H9 (cell line): ENCODE results near the gene CENPP. TPM values are rescaled to one million over a fixed set of nuclear protein-coding genes. Genes with fewer than 3 reads are reported as not detected.

Experiments used
- DNase-seq: peaks from one replicate; pipeline ENCODE4 v3.0.0-alpha.2; 2017
- H2AFZ ChIP-seq: one replicate; pipeline ENCODE4 v1.6.1; 2013; ENCODE audit warnings: mild to moderate bottlenecking, low read length, control low read depth, moderate library complexity
- H2AK5ac ChIP-seq: 2 replicates; pipeline ENCODE4 v1.6.1; 2013; ENCODE audit warnings: low read length, control low read depth, mixed read lengths; ENCODE audit not compliant: insufficient read length
- H2BK120ac ChIP-seq: one replicate; pipeline ENCODE4 v1.6.1; 2013; ENCODE audit warnings: low read depth, mild to moderate bottlenecking, low read length, control low read depth, inconsistent platforms; ENCODE audit not compliant: poor library complexity, severe bottlenecking
- H2BK12ac ChIP-seq: 2 replicates; pipeline ENCODE4 v1.6.1; 2013; ENCODE audit warnings: low read length, control low read depth, mixed read lengths, low read depth; ENCODE audit not compliant: insufficient read length
- H2BK15ac ChIP-seq: 2 replicates; pipeline ENCODE4 v1.6.1; 2013; ENCODE audit warnings: low read depth, low read length, control low read depth
- H2BK20ac ChIP-seq: one replicate; pipeline ENCODE4 v1.6.1; 2013; ENCODE audit warnings: low read depth, mild to moderate bottlenecking, low read length, control low read depth, inconsistent platforms; ENCODE audit not compliant: poor library complexity, severe bottlenecking
- H2BK5ac ChIP-seq: 2 replicates; pipeline ENCODE4 v1.6.1; 2013; ENCODE audit warnings: low read length, control low read depth, mixed read lengths; ENCODE audit not compliant: insufficient read length
- H3K14ac ChIP-seq: 2 replicates; pipeline ENCODE4 v1.6.1; 2013; ENCODE audit warnings: low read length, control low read depth; ENCODE audit not compliant: insufficient read depth
- H3K18ac ChIP-seq: 2 replicates; pipeline ENCODE4 v1.6.1; 2013; ENCODE audit warnings: low read depth, mild to moderate bottlenecking, mixed read lengths, low read length, control low read depth; ENCODE audit not compliant: insufficient read length
- H3K23ac ChIP-seq: 2 replicates; pipeline ENCODE4 v1.6.1; 2013; ENCODE audit warnings: low read length, control low read depth, mixed read lengths, low read depth; ENCODE audit not compliant: insufficient read length
- H3K23me2 ChIP-seq: 2 replicates; pipeline ENCODE4 v1.6.1; 2013; ENCODE audit warnings: low read depth, mild to moderate bottlenecking, mixed read lengths, low read length, control low read depth; ENCODE audit not compliant: insufficient read length, poor library complexity, severe bottlenecking
- H3K27ac ChIP-seq: 2 replicates; pipeline ENCODE4 v1.5.1; 2013; ENCODE audit warnings: low read length, control low read depth, mixed read lengths, low read depth; ENCODE audit not compliant: insufficient read length
- H3K27me3 ChIP-seq: 2 replicates; pipeline ENCODE4 v1.6.1; 2013; ENCODE audit warnings: low read length, control low read depth, inconsistent platforms; ENCODE audit not compliant: insufficient read depth
- H3K4ac ChIP-seq: 2 replicates; pipeline ENCODE4 v1.6.1; 2013; ENCODE audit warnings: low read depth, mild to moderate bottlenecking, control low read depth, inconsistent platforms, low read length, moderate library complexity
- H3K4me1 ChIP-seq: 2 replicates; pipeline ENCODE4 v1.6.1; 2013; ENCODE audit warnings: low read length, control low read depth, inconsistent platforms; ENCODE audit not compliant: insufficient read depth
- H3K4me2 ChIP-seq: 2 replicates; pipeline ENCODE4 v1.6.1; 2013; ENCODE audit warnings: low read length, control low read depth, mixed read lengths; ENCODE audit not compliant: insufficient read length, insufficient read depth
- H3K56ac ChIP-seq: 2 replicates; pipeline ENCODE4 v1.6.1; 2013; ENCODE audit warnings: low read depth, mild to moderate bottlenecking, mixed read lengths, low read length, control low read depth; ENCODE audit not compliant: insufficient read length
- H3K79me1 ChIP-seq: 2 replicates; pipeline ENCODE4 v1.6.1; 2013; ENCODE audit warnings: low read depth, mild to moderate bottlenecking, moderate library complexity, low read length, control low read depth, inconsistent platforms; ENCODE audit not compliant: insufficient read depth, poor library complexity, severe bottlenecking
- H3K79me2 ChIP-seq: 2 replicates; pipeline ENCODE4 v1.6.1; 2013; ENCODE audit warnings: low read length, control low read depth, inconsistent platforms; ENCODE audit not compliant: insufficient read depth
- H3K9ac ChIP-seq: 2 replicates; pipeline ENCODE4 v1.6.1; 2013; ENCODE audit warnings: low read length, control low read depth, mixed read lengths; ENCODE audit not compliant: insufficient read length; ENCODE audit errors: extremely low read depth
- H3K9me3 ChIP-seq: one replicate; pipeline ENCODE4 v1.6.1; 2013; ENCODE audit warnings: low read depth, low read length, inconsistent platforms; ENCODE audit not compliant: control insufficient read depth
- H3T11ph ChIP-seq: one replicate; pipeline ENCODE4 v1.6.1; 2013; ENCODE audit warnings: mild to moderate bottlenecking, low read length, control low read depth, inconsistent platforms
- H4K20me1 ChIP-seq: one replicate; pipeline ENCODE4 v1.6.1; 2013; ENCODE audit not compliant: control insufficient read depth, insufficient read length, insufficient read depth
- H4K5ac ChIP-seq: 2 replicates; pipeline ENCODE4 v1.6.1; 2013; ENCODE audit warnings: low read depth, mild to moderate bottlenecking, mixed read lengths, low read length, control low read depth; ENCODE audit not compliant: insufficient read length
- H4K8ac ChIP-seq: replicated peaks from 2 replicates; pipeline ENCODE4 v1.6.1; 2013; ENCODE audit warnings: low read length, control low read depth, mixed read lengths, low read depth; ENCODE audit not compliant: insufficient read length
- H4K91ac ChIP-seq: 2 replicates; pipeline ENCODE4 v1.6.1; 2013; ENCODE audit warnings: low read depth, mild to moderate bottlenecking, moderate library complexity, mixed read lengths, low read length, control low read depth; ENCODE audit not compliant: insufficient read length
- H3K27ac Mint-ChIP-seq, 3 experiments: 2 replicates in 2 of 3; 3 replicates in 1 of 3; pipeline ENCODE4 v1.8.0; 2020 to 2021; ENCODE audit warnings: mixed read lengths in 3 of 3, mild to moderate bottlenecking in 1 of 3, moderate library complexity in 1 of 3
- H3K27me3 Mint-ChIP-seq: 2 replicates; pipeline ENCODE4 v1.8.0; 2021; ENCODE audit warnings: low read depth, mild to moderate bottlenecking, moderate library complexity, mixed read lengths
- H3K36me3 Mint-ChIP-seq, 3 experiments: 2 replicates in 2 of 3; 3 replicates in 1 of 3; pipeline ENCODE4 v1.8.0; 2020 to 2021; ENCODE audit warnings: low read depth in 3 of 3, mixed read lengths in 3 of 3; ENCODE audit not compliant: insufficient read depth in 1 of 3
- H3K4me1 Mint-ChIP-seq, 2 experiments: 2 replicates each; pipeline ENCODE4 v1.8.0; 2020; ENCODE audit warnings: mixed read lengths in 2 of 2
- H3K4me3 Mint-ChIP-seq, 2 experiments: 2 replicates in 1 of 2; 3 replicates in 1 of 2; pipeline ENCODE4 v1.8.0; 2020 to 2021; ENCODE audit warnings: mild to moderate bottlenecking in 2 of 2, mixed read lengths in 2 of 2, moderate library complexity in 1 of 2
- H3K9me3 Mint-ChIP-seq, 2 experiments: 2 replicates in 1 of 2; 3 replicates in 1 of 2; pipeline ENCODE4 v1.8.0; 2020; ENCODE audit warnings: mild to moderate bottlenecking in 2 of 2, mixed read lengths in 2 of 2, moderate library complexity in 1 of 2
- WGBS: extraction: QIAGEN DNeasy Blood & Tissue Kit; methylation state at CpG from one replicate; pipeline ENCODE4 v1.1.7; 2013; ENCODE audit warnings: missing lambda C conversion rate, low lambda C conversion rate, mixed read lengths; ENCODE audit not compliant: insufficient read length; ENCODE audit errors: extremely low coverage; 5-methylcytosine and 5-hydroxymethylcytosine counted together
- total RNA-seq: library from RNA; stranded (reverse); gene quantifications from 2 replicates; pipeline ENCODE4 v1.2.1, GENCODE V29; 2021
- TF ChIP-seq, protein P1 (sequence below): fragments of 200-600 bp; sonication (generic); conservative IDR thresholded peaks from 3 replicates; pipeline ENCODE4 v1.8.0; 2021; ENCODE audit warnings: antibody characterized with exemption, mild to moderate bottlenecking

CENPP gene
- total RNA-seq, 1 experiment from 2014 or later, result 9.1 TPM

GRCh38 chr9:92493749-92494387 lies 168.1 kb downstream of the CENPP start:
- no peaks in the 10 kb centered on the region for H3K27me3 ChIP-seq
- no peaks in the 10 kb centered on the region for H4K20me1 ChIP-seq
- no peak overlapping the region for H4K91ac ChIP-seq
- Mint-ChIP-seq H3K9me3 (no peaks in the 10 kb centered on the region), H3K27ac (no peak overlapping the region; a peak in 1 of 7 replicates), H3K4me3 (no peak overlapping the region), H3K27me3 (no peaks in the 10 kb centered on the region), H3K4me1 (peaks cover under 1 to 4% of the 10 kb centered on the region in 2 experiments), H3K36me3 (no peaks in the 10 kb centered on the region; a peak in 1 of 7 replicates)
- H2BK120ac ChIP-seq, result no peak overlapping the region
- H3K4me1 ChIP-seq, result no peaks in the 10 kb centered on the region; the same call in 1 of the 2 replicates
- H3K79me2 ChIP-seq, result no peaks in the 10 kb centered on the region
- no peak overlapping the region for H3K4me2 ChIP-seq
- no peaks in the 10 kb centered on the region for H3K79me1 ChIP-seq
- TF ChIP-seq, protein P1, sequence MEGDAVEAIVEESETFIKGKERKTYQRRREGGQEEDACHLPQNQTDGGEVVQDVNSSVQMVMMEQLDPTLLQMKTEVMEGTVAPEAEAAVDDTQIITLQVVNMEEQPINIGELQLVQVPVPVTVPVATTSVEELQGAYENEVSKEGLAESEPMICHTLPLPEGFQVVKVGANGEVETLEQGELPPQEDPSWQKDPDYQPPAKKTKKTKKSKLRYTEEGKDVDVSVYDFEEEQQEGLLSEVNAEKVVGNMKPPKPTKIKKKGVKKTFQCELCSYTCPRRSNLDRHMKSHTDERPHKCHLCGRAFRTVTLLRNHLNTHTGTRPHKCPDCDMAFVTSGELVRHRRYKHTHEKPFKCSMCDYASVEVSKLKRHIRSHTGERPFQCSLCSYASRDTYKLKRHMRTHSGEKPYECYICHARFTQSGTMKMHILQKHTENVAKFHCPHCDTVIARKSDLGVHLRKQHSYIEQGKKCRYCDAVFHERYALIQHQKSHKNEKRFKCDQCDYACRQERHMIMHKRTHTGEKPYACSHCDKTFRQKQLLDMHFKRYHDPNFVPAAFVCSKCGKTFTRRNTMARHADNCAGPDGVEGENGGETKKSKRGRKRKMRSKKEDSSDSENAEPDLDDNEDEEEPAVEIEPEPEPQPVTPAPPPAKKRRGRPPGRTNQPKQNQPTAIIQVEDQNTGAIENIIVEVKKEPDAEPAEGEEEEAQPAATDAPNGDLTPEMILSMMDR, result no peak
- H2BK5ac ChIP-seq, result no peak overlapping the region
- no peak overlapping the region for H2BK15ac ChIP-seq
- H2BK20ac ChIP-seq, result no peak overlapping the region
- H2AFZ ChIP-seq, result no peak overlapping the region
- H4K5ac ChIP-seq, result no peak overlapping the region
- H3K18ac ChIP-seq, result no peak overlapping the region
- H3K4ac ChIP-seq, result no peak overlapping the region
- no CpG with 5 or more reads among the region's 9 CpGs for WGBS
- H4K8ac ChIP-seq, result no peak overlapping the region
- H3K9ac ChIP-seq, result no peak overlapping the region
- no peak for DNase-seq
- H3K23ac ChIP-seq, result no peak overlapping the region
- no peaks in the 10 kb centered on the region for H3K9me3 ChIP-seq
- H2BK12ac ChIP-seq, result no peak overlapping the region
- no peak overlapping the region for H3K56ac ChIP-seq
- 0 out of 2 replicates have a peak overlapping the region, but pooled peaks have one; percentile 9 for H3K14ac ChIP-seq
- H3K23me2 ChIP-seq, result no peaks in the 10 kb centered on the region
- no peak overlapping the region for H3K27ac ChIP-seq
- H2AK5ac ChIP-seq, result no peak overlapping the region
- no peak overlapping the region for H3T11ph ChIP-seq
